NCI-H345 (cell line): Measurements from ENCODE around the gene TRERF1.
"Not testable (repeated sequence)": the region's sequence is repeated elsewhere in the genome, so short reads cannot be mapped to it uniquely, and the experiment has no call there.

ENCODE experiments used
- DNase-seq: peaks from one replicate; lab custom pipeline; 2025; lab: John Stamatoyannopoulos, UW

Gene TRERF1

DNA sequence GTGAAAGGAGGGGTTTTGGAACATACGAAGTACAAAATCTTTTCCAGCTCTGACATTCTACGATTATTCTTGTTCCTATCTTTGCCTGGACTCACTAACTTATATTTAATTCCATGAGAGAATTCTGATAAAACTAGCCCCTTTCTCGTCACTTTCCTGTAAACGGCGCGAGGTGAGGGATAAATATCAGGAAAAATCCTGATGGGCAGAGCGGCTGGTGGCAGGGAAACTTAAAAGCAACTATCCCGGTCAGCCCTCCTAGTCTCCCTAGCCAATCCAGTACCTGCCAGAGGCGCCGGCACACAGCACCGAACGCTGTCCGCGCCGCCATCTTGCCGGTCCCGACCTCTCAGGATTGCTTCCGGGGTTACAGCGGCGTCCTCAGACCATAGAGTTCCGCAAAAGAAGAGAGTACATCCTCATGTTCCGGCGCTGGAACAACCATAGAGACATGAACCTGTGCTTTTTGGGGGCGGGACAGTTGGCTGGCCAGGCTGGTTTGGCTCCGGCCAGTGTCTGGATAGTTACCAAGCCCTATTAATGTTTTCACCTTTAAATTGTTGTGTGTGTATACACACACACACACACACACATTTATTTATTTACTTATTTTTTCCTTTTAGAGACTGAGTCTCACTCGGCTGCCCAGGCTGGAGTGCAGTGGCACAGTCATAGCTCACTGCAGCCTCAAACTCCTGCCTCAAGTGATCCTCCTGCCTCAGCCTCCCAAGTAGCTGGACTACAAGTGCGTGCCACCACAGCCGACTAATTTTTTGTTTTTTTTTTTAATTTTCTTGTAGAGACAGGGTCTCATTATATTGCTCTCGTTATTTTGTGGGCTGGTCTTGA lies 234.0 kb downstream of the TRERF1 start, which contains the start of gene MRPS10:
Gene MRPS10 (minus strand): TSS at position 343 of the 849 bp plus-strand sequence. CDS start 12 bp downstream, at position 331.
- DNase-seq, result peak; percentile 97

DNA sequence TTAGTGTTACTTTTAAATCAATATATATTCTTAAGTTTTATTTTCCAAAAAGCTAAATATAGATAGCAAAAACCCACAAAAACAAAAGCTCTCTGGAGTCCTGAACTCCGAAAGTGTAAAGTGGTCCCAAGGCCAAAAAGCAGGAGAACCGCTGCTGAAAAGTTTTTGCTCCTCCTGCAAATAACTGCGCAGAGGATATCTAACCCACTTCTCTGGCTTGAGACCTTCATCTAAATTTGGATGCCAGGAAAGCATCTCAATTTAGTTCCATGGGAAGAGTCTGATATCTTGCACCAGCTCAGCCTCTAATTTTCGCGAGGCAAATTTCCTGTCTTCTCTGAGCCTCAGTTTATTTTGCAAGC lies 234.6 kb downstream of the TRERF1 start:
- DNase-seq, result peak; percentile 24

DNA sequence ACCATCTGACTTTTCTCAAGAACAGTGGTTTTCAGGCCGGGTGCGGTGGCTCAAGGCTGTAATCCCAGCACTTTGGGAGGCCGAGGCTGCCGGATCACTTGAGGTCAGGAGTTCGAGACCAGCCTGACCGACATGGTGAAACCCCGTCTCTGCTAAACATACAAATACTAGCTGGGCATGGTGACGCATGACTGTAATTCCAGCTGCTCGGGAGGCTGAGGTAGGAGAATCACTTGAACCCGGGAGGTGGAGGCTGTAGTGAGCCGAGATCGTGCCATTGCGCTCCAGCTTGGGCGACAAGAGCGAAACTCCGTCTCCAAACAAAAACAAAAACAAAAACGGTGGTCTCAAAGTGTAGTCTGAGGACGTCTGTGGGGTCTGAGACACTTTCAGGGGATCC lies 235.2 kb downstream of the TRERF1 start:
- not testable (repeated sequence) for DNase-seq

DNA sequence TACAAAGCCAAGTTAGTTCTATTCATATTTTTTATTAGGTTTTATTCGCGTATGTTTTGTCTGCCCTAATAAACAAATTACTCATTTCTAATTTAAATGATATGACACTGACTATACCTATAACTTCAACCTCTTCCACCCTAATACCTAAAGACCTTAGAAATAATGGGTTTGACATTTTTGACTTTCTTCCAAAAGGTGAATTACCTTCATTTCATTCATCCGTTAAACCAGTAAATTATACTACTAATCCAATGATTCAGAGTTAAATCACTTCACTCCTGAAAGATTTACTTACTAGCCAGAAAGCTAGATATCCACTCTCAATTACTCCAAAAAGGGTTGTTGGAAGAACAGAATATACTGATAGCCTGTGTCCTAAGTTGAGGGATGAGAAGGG lies 239.3 kb downstream of the TRERF1 start:
- DNase-seq, result no peak

DNA sequence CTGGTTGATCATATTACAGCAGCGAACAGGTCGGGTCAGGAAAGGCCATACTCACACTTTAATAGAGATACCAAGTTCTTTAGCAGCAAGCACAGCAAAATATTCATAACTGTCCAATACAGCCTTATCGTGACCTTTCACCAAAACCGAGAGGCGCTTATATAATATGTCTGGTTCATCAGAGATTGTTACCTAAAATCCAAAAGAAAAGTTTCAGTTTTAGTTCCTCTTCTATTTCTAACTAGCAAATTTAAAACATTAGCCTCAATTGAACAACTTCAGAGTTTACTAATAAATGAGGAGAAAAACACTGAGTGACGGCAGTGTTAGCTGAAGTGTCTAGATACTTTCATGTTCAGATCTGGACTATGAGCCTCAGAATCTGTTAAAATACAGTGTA lies 240.0 kb downstream of the TRERF1 start:
- no peak for DNase-seq

DNA sequence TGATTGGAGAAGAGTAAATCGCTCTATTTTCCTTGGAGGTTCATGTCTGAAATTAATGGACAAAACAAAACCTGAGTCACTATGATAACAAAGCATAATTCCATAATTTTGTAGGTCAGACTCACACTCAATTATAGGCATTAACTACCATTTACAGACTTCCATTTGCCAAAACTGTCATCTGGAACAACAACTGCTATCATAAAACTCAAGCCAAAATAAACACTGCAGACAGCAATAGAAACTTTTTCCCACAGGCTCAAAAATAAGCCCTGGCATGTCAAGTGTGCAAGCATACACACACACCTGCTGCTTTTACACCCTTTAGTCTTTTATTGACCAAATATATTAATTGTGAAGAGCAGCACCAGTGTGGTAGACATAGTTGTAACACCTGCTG lies 241.2 kb downstream of the TRERF1 start:
- DNase-seq, result peak; percentile 9

DNA sequence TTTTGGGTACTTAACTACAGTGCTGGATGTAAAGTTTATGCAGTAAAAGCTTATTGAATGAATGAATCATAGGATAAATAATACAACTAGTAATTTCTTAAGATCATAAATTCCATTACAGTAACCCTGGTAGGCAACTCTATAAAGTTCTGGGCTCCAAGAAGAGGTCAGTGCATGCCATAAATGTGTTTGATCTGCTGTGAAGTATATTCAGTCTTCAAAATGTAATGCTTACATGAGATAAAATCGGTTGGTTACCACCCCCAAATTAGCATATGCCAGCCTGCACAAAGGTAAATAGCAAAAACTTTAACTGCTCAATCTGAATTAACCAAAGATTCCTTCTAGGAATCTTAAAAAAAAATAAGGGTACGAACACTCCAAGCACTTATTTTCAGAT lies 244.2 kb downstream of the TRERF1 start:
- DNase-seq, result not testable (repeated sequence)

DNA sequence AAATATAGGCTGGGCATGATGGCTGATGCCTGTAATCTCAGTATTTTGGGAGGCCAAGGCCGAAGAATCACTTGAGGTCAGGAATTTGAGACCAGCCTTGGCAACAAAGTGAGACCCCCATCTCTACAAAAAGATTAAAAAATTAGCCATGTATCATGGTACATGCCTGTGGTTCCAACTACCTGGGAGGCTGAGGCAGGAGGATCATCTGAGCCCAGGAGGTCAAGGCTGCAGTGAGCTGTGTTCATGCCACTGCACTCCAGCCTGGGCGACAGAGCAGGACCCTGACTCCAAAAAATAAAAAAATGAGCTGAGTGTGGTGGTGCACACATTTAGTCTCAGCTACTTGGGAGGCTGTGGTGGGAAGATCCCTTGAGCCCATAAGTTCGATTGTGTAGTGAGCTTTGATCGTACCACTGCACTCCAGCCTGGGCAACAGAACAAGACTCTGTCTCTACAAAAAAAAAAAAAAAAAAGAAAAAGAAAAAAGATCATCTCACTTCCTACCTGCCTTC lies 246.9 kb downstream of the TRERF1 start:
- DNase-seq, result no peak

DNA sequence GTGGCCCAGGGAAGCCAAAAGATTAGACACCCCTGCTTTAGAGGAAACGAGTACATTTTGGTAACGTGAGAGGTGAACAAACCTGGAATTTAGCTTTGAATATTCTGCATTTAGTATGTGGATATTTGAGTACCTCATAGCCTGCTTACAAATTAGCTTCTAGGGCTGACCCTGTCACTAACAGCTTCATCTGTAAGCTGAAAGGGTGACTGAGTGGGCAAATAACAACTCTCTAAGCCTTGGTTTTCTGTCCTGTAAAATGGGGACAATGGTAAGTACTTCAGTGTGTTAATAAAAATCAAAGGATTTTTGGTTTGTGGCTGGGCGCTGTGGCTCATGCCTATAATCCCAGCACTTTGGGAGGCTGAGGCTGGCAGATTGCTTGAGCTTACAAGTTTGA lies 248.5 kb downstream of the TRERF1 start:
- DNase-seq, result no peak

DNA sequence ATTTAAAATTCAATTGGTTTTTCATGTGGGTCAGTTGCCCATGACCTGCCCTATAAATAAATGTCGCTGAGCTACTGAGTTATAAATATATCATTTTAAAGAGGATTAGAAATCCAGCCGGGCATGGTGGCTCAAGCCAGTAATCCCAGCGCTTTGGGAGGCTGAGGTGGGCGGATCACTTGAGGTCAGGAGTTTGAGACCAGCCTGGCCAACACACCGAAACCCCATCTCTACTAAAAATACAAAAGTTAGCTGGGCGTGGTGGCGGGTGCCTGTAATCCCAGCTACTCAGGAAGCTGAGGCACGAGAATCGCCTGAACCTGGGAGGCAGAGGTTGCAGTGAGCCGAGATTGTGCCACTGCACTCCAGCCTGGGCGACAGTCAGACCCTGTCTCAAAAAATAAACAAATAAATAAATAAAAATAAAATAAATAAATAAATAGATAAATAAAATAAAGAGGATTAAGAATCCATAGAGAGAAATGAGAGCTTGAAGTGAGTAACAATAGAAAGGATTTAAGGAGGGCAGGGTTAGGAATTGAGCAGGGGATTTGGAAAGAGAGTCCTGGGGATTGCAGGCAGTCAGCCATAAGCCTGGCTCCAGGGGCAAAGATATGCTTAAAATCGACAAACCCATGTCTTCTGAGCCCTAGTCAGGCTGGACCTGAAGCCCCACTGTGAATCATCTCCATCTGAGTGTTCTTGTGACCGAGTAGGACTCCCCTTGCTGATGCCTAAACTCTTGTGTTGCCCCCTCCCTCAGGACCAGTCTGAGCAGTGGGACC lies 249.4 kb downstream of the TRERF1 start:
- DNase-seq, result not testable (repeated sequence)

DNA sequence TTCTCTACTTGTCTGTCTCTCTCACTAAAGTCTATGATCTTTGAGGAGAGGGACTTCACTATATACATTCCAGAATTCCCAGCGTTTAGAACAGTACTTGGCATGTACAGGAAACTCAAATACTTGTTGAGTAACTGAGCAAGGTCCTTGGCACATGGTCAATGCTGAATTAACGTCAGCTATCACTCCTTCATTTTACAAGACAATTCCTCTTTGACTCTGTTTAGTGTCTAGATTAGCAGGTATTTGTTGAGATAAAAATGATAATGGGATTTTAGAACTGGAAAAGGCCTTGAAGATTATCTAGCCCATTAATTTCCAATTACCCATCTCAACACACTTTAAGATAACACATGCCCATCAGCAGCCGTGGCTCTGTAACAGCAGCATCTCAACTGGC lies 250.3 kb downstream of the TRERF1 start:
- no peak for DNase-seq

DNA sequence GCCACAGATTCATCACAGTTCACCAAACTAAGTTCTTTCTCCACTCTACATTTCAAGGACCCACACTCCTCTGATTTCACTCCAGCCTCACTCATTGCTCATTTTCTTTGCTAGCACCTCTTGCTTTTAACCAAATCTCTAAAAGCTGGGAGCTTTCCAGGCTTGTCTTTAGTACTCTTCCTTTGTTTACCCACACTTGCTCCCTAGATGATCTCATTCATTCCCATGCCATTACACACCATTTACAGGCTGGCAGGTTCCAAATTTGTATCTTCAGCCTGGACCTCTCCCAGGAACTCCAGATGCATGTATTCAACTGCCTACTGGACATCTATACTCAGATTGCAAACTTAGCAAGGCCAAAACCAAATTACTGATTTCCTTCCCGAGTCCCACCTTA lies 251.7 kb downstream of the TRERF1 start:
- DNase-seq, result no peak

DNA sequence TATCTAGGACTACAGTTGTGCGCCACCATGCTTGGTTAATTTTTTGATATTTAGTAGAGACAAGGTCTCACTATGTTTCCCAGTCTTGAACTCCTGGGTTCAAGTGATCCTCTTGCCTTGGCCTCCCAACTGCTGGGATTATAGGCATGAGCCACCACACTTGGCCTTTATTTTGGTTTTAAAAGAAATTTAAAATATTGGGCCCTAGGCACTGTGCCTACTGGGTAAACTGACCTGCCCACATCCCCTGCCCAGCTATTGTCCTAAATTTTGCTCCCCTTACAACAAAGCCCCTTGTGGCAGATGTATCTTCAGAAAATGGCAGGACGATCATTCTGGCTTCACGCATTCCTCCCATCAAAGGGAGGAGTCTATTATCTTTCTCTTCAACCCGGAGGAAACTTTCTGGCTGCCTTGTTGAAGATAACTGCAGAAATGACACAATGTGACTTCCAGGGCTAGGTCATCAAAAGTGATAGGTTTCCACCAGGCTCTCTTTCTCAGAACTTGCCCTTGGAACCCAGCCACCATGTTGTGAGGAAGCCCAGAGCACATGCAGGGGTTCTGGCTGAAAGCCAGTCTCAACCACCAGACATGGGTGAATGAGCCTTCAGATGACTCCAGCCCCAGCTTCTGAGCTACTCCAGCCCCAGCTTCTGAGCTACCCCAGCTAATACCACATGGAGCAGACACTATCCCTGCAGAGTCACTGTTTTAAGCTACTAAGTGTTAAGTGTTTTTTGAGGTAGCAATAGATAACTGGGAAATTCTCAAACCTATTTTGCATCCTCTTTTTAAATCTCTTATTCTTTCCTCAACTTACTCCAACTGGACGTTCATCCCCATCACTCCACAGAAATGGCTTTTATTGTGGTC lies 252.4 kb downstream of the TRERF1 start:
- DNase-seq, result no peak

DNA sequence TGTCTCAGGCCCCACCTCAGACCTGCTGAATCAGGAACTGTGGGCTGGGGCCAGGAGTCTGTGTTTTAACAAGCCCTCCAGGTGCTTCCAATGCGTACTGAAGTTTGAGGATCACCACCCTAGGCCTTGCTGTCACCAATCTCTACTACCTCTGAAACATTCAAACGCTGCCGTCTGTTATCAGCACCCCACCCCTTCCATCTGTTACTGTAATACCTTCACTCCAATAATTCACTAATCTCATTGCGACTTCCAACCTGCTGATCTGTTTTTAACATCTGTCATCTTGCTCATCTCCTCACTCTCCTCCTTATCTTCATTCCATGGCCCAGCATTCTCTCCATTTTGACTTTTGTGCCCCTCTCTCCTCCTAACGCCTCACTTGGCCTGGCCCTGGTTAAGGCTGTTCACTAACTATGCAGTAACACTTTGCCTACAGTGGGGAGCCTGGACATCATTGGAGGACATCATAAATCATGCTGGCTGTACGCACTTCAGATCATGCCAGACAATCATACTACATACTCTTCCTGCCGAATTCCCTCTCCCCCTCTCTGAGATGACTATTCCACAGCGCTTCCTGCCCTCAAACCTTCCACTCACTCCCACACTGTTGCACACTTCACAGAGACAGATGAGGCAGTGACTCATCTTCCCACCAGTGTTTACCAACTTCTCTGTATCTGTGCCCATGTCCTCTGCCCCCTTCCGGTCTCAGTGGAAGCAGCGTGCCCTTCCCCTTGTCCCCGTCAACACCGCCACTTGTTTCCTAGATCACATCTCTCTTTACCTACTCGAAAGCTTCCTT lies 254.0 kb downstream of the TRERF1 start:
- DNase-seq, result no peak

DNA sequence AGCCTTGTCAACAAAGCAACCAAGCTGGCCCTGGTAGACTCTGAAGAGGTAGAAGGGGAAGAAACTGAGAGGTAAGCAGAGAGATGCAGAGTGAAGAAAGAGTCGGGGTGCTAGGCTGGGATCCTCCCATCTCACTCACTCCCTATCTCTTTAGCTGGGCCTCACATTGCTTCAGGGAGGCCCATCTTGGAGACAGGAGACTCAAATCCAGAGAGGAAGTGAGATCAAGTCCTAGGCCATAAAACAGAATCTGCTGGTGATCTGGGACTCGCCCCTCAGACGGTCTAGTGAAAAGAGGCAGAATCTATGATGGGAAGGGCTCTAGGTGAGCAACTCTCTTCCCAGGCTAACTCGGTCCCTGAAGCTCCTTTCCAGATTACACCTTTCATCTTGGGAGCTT lies 256.3 kb downstream of the TRERF1 start:
- DNase-seq, result no peak

DNA sequence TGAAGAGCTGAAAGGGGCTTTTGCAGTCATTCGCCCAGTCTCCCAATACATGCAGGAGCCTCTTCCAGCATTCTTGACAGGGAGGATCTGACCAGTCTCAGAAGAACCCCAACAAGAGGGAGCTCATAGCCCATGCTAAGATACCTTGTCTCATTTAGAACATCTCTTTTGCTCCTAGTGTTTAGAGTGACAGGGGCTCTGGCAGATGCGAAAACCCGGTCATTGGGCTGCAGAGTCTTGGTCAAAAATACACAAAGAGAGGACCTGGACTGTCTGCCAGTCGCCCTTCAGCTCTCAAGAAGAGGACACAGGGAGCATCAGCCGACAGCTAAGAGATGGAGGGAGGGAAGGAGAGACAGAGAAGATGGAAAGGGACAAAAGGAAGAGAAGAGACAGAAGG lies 257.7 kb downstream of the TRERF1 start:
- DNase-seq, result no peak

DNA sequence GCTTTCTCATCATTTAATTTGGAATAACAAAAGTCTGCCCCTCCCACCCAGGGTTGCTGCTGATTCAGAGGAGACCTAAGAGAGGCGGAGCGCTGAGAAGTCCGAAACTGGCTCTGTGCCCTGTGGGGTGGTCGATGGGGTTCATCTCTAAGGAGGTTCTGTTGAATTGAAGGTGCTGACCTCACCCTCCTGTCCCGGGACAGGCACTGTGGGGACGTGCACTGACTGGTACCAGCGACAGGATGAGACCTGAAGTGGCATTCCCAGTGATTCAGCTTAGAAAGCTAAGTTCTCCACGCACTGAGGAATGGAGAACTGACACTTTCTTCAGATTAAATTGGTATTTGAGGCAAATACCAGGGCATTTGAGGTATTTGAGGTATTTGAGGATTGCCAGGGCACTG lies 258.2 kb downstream of the TRERF1 start:
- no peak for DNase-seq

DNA sequence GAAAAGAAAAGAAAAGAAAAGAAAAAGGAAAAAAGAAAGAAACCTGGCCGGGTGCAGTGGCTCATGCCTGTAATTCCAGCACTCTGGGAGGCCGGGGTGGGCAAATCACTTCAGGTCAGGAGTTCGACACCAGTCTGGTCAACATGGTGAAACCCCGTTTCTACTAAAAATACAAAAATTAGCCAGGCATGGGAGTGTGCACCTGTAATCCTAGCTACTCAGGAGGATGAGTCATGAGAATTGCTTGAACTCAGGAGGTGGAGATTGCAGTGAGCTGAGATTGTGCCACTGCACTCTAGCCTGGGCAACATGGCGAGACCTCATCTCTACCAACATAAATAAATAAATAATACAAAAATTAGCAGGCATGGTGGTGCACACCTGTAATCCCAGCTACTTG lies 259.3 kb downstream of the TRERF1 start:
- not testable (repeated sequence) for DNase-seq

DNA sequence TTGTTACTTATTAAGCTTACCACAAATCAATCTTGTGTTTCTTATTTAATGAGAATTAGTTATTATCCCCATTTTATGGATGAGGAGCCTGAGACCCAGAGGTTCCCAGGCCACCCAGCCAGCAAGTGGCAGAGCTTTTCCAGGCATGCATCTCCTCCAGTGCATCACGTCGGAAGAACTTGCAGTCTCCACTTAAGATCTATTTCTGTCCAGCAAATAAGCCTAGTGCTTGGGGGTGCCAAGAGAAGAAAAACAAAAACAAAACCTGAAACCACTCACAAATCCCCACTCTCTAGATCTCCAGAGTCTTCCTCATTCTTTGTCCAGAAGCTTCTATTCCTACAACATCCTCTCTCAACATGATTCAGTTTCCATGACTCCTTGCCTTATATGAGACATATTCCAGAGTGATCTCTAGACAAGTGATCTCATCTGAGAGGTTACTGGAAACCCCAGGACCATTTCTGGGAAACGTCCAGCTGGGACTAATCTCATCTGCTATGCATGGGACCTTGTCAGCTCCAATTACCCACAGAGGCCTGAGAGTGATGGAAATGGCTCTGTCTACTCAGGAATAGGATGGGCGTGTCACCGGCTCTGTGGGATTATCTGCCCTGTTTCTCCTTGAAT lies 261.1 kb downstream of the TRERF1 start:
- no peak for DNase-seq

DNA sequence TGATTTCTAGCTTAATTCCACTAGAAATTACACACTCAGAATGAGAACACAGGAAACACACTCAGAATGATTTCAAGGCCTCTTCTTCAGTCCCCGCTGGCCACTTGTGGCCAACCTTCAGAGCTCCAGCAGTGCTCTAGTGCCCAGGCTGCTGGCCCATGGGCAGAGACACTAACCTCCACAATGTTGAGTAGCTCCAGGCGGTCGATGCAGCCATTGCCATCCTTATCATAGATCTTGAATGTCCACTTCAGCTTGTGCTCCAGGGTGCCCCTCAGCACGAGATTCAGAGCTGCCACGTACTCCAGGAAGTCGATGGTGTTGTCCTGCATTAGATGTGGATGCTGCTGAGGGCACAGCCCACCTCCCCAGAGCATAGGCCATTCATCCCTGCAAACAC lies 263.3 kb downstream of the TRERF1 start:
- DNase-seq, result no peak

DNA sequence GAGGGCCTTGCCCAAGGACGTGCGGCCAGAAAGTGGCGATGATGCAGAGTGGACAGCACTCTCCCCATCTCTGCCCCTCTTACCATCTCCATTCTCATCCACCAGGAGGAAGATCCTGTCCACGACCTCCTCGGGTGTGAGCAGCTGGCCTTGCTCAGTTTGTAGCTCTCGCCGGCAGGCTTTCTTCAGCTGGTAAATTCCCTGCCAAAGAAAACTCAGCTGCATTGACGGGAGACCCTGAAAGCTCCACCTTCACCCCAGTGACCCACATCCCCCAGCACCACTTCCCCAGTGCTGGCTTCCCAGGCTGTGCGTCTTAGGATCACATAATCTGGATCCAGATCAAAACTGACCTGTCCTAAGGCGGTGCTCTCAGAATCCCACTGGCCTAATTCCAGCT lies 266.1 kb downstream of the TRERF1 start:
- no peak for DNase-seq
